ENCODE results near the gene BRSK2.

The BRSK2 gene

DNA sequence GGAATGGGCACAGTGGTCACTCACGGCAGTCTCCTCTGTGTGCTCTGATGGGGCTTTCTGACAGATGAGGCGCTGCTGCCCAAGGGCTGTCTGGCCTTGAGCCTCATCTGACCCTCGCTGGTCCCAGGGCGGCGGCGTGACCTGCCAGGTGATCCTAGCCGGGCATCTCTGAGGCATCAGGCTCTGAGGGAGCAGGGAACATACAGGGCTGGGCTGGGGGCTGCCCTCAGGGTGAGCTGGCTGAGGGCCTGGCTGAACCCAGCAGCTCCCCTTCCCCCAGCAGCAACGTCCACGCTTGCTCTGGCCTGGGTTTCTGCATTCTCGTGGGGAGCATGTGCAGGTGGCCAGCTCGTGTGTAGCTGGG, 49.2 kb downstream of the BRSK2 start:
- Histone ChIP-seq H3K4me3 (ENCODE audit: low read depth, low read length) (no peak overlapping the region), H3K27ac (ENCODE audit: extremely low read depth, low read depth, low read length) (no peak overlapping the region), H3K9me3 (ENCODE audit: control insufficient read depth, insufficient read depth, low read depth, low read length) (no peaks in the 10 kb centered on the region), H3K36me3 (ENCODE audit: control insufficient read depth in 2 of 2, insufficient read depth in 1 of 2, low read length in 2 of 2) (peaks cover 0 to 27% of the 10 kb centered on the region in 2 experiments; a peak in 1 of 3 replicates), H3K4me1 (ENCODE audit: control insufficient read depth, insufficient read depth, low read length) (no peaks in the 10 kb centered on the region)
- ChIA-PET CTCF (no interaction called here), POLR2A (no interaction called here)
- TF ChIP-seq, protein P1, sequence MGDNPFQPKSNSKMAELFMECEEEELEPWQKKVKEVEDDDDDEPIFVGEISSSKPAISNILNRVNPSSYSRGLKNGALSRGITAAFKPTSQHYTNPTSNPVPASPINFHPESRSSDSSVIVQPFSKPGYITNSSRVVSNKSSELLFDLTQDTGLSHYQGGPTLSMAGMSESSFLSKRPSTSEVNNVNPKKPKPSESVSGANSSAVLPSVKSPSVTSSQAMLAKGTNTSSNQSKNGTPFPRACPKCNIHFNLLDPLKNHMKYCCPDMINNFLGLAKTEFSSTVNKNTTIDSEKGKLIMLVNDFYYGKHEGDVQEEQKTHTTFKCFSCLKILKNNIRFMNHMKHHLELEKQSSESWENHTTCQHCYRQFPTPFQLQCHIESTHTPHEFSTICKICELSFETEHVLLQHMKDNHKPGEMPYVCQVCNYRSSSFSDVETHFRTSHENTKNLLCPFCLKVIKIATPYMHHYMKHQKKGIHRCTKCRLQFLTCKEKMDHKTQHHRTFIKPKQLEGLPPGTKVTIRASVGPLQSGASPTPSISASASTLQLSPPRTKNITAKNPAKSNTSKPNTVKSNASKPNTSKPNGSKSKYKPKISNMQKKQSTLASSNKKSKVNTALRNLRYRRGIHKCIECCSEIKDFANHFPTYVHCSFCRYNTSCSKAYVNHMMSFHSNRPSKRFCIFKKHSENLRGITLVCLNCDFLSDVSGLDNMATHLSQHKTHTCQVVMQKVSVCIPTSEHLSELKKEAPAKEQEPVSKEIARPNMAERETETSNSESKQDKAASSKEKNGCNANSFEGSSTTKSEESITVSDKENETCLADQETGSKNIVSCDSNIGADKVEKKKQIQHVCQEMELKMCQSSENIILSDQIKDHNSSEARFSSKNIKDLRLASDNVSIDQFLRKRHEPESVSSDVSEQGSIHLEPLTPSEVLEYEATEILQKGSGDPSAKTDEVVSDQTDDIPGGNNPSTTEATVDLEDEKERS (tag by site-specific recombination; IDR thresholded peaks at IDR 0.05): no peak
- TF ChIP-seq ZNF174 (tag by site-specific recombination; IDR thresholded peaks at IDR 0.05) (no peak), GLI4 (tag by site-specific recombination; IDR thresholded peaks at IDR 0.05) (no peak), OSR2 (tag by site-specific recombination; IDR thresholded peaks at IDR 0.05) (no peak), KLF1 (tag by site-specific recombination; IDR thresholded peaks at IDR 0.05) (no peak), ZNF37A (tag by site-specific recombination; IDR thresholded peaks at IDR 0.05) (no peak), ZNF248 (tag by site-specific recombination; IDR thresholded peaks at IDR 0.05) (no peak)
- TF ChIP-seq, protein P2, sequence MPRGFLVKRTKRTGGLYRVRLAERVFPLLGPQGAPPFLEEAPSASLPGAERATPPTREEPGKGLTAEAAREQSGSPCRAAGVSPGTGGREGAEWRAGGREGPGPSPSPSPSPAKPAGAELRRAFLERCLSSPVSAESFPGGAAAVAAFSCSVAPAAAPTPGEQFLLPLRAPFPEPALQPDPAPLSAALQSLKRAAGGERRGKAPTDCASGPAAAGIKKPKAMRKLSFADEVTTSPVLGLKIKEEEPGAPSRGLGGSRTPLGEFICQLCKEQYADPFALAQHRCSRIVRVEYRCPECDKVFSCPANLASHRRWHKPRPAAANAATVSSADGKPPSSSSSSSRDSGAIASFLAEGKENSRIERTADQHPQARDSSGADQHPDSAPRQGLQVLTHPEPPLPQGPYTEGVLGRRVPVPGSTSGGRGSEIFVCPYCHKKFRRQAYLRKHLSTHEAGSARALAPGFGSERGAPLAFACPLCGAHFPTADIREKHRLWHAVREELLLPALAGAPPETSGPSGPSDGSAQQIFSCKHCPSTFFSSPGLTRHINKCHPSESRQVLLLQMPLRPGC (tag by site-specific recombination; IDR thresholded peaks at IDR 0.05): no peak

DNA sequence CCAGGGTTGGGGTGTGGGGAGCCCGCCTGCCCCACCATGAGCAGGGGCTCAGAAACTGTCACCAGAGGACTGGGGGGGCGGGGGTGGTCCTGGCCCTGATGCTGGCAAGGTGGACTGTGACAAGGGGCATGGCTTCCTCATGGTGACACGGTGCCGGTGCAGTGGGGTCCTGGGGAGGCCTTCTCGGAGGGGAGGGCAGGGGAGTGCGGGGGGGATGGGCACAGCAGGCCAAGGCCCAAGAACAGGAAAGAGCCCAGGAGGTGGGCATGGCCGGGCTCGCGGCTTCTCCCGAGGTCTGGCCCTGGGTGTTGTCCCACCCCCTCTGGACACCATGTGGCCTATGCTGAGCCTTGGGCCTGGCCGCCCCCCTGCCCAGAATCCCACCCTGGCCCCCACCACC, 49.6 kb downstream of the BRSK2 start:
- ChIA-PET POLR2A (no interaction called here), CTCF (no interaction called here)
- peaks cover 0 to 31% of the 10 kb centered on the region in 2 experiments; a peak in 1 of 3 replicates for H3K36me3 ChIP-seq (ENCODE audit: control insufficient read depth in 2 of 2, insufficient read depth in 1 of 2, low read length in 2 of 2)
- H3K27ac ChIP-seq (ENCODE audit: extremely low read depth, low read depth, low read length): no peak overlapping the region
- no peaks in the 10 kb centered on the region for H3K9me3 ChIP-seq (ENCODE audit: control insufficient read depth, insufficient read depth, low read depth, low read length)
- H3K4me1 ChIP-seq (ENCODE audit: control insufficient read depth, insufficient read depth, low read length): no peaks in the 10 kb centered on the region
- no peak overlapping the region for H3K4me3 ChIP-seq (ENCODE audit: low read depth, low read length)
- no peak for TF ChIP-seq ZIC2 (tag by site-specific recombination; IDR thresholded peaks at IDR 0.05)
- TF ChIP-seq ZNF423 (tag by site-specific recombination; IDR thresholded peaks at IDR 0.05): no peak
- TF ChIP-seq, protein P3, sequence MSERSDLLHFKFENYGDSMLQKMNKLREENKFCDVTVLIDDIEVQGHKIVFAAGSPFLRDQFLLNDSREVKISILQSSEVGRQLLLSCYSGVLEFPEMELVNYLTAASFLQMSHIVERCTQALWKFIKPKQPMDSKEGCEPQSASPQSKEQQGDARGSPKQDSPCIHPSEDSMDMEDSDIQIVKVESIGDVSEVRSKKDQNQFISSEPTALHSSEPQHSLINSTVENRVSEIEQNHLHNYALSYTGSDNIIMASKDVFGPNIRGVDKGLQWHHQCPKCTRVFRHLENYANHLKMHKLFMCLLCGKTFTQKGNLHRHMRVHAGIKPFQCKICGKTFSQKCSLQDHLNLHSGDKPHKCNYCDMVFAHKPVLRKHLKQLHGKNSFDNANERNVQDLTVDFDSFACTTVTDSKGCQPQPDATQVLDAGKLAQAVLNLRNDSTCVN (tag by site-specific recombination; optimal IDR thresholded peaks at IDR 0.05): no peak
- no peak for TF ChIP-seq ELK4 (IDR thresholded peaks at IDR 0.05; ENCODE audit: borderline replicate concordance, low read depth, low read length)
- no peak for TF ChIP-seq ZNF621 (tag by site-specific recombination; IDR thresholded peaks at IDR 0.05)
- TF ChIP-seq, protein P4, sequence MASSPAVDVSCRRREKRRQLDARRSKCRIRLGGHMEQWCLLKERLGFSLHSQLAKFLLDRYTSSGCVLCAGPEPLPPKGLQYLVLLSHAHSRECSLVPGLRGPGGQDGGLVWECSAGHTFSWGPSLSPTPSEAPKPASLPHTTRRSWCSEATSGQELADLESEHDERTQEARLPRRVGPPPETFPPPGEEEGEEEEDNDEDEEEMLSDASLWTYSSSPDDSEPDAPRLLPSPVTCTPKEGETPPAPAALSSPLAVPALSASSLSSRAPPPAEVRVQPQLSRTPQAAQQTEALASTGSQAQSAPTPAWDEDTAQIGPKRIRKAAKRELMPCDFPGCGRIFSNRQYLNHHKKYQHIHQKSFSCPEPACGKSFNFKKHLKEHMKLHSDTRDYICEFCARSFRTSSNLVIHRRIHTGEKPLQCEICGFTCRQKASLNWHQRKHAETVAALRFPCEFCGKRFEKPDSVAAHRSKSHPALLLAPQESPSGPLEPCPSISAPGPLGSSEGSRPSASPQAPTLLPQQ (tag by site-specific recombination; IDR thresholded peaks at IDR 0.05): no peak
- TF ChIP-seq ZNF48 (tag by site-specific recombination; IDR thresholded peaks at IDR 0.05): no peak
- no peak for TF ChIP-seq ZBTB48 (tag by site-specific recombination; IDR thresholded peaks at IDR 0.05)
- TF ChIP-seq, protein P5, sequence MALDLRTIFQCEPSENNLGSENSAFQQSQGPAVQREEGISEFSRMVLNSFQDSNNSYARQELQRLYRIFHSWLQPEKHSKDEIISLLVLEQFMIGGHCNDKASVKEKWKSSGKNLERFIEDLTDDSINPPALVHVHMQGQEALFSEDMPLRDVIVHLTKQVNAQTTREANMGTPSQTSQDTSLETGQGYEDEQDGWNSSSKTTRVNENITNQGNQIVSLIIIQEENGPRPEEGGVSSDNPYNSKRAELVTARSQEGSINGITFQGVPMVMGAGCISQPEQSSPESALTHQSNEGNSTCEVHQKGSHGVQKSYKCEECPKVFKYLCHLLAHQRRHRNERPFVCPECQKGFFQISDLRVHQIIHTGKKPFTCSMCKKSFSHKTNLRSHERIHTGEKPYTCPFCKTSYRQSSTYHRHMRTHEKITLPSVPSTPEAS (tag by site-specific recombination; IDR thresholded peaks at IDR 0.05): no peak
- TF ChIP-seq, protein P6, sequence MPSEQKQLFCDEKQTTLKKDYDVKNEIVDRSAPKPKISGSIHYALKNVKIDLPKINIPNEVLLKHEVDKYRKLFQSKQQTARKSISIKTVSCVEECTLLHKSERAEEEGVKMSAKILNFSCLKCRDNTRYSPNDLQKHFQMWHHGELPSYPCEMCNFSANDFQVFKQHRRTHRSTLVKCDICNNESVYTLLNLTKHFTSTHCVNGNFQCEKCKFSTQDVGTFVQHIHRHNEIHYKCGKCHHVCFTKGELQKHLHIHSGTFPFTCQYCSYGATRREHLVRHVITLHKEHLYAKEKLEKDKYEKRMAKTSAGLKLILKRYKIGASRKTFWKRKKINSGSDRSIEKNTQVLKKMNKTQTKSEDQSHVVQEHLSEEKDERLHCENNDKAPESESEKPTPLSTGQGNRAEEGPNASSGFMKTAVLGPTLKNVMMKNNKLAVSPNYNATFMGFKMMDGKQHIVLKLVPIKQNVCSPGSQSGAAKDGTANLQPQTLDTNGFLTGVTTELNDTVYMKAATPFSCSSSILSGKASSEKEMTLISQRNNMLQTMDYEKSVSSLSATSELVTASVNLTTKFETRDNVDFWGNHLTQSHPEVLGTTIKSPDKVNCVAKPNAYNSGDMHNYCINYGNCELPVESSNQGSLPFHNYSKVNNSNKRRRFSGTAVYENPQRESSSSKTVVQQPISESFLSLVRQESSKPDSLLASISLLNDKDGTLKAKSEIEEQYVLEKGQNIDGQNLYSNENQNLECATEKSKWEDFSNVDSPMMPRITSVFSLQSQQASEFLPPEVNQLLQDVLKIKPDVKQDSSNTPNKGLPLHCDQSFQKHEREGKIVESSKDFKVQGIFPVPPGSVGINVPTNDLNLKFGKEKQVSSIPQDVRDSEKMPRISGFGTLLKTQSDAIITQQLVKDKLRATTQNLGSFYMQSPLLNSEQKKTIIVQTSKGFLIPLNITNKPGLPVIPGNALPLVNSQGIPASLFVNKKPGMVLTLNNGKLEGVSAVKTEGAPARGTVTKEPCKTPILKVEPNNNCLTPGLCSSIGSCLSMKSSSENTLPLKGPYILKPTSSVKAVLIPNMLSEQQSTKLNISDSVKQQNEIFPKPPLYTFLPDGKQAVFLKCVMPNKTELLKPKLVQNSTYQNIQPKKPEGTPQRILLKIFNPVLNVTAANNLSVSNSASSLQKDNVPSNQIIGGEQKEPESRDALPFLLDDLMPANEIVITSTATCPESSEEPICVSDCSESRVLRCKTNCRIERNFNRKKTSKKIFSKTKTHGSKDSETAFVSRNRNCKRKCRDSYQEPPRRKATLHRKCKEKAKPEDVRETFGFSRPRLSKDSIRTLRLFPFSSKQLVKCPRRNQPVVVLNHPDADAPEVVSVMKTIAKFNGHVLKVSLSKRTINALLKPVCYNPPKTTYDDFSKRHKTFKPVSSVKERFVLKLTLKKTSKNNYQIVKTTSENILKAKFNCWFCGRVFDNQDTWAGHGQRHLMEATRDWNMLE (tag by site-specific recombination; conservative IDR thresholded peaks at IDR 0.05; ENCODE audit: low read depth): no peak

All from HEK293 (cell line).